ENCODE data around the gene GIN1.
A peak's percentile ranks its signal among the peaks of the same experiment; 100 is the strongest.
"Not testable (repeated sequence)": the region's sequence is repeated elsewhere in the genome, so short reads cannot be mapped to it uniquely, and the experiment has no call there.

Gene GIN1, protein sequence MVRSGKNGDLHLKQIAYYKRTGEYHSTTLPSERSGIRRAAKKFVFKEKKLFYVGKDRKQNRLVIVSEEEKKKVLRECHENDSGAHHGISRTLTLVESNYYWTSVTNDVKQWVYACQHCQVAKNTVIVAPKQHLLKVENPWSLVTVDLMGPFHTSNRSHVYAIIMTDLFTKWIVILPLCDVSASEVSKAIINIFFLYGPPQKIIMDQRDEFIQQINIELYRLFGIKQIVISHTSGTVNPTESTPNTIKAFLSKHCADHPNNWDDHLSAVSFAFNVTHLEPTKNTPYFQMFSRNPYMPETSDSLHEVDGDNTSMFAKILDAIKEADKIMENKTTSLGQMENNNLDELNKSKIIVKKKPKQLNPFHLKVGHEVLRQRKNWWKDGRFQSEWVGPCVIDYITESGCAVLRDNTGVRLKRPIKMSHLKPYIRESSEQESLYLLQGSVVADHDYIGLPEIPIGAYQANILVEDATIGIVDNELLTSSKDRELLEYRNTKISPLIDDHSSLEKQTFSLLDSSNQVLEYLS

GRCh38 chr5:103119765-103120606 is at the start of gene GIN1, which contains the start of gene PPIP5K2:
Gene GIN1 (minus strand): TSS chr5:103120138. CDS start chr5:103108707, 11,431 bp downstream.
Gene PPIP5K2 (plus strand): TSS chr5:103120301. CDS start chr5:103129590, 9,289 bp downstream.
- DNase-seq, result peak; percentile 96 to 97

DNA sequence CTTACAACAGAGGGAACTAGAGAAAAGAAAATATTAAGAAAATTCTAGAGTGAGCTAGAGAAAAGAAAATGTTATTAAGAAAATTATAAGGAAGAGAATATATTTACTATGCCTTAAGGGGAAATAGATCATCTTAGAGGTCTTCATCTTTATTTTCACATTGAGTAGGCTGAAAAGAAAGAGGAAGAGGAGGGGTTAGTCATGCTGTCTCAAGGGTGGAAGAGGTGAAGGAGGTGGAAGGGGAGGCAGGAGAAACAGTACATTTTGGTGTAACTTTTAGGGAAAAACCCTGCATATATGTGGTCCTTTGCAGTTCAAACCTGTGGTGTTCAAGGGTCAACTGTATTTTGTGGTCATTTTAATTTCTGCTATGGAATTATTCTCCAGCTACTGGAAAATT is 46.8 kb upstream of the GIN1 start:
- DNase-seq, result no peak

GRCh38 chr5:103151156-103151555 is 31.2 kb upstream of the GIN1 start:
- DNase-seq, result no peak

GRCh38 chr5:103148213-103148612 is 28.3 kb upstream of the GIN1 start:
- no peak for DNase-seq

DNA sequence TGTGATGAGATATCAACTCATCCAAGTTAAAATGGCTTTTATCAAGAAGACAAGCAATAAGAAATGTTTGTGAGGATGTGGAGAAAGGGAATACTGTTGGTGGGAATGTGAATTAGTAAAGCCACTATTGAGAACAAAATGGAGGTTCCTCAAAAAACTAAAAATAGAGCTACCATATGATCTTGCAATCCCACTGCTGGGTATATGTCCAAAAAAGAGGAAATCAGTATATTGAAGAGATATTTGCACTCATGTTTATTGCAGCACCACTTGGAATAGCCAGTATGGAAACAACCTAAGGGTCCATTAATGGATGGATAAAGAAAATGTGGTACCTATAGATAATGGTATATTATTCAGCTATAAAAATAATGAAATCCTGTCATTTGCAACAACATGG is 25.3 kb upstream of the GIN1 start:
- DNase-seq, result no peak

DNA sequence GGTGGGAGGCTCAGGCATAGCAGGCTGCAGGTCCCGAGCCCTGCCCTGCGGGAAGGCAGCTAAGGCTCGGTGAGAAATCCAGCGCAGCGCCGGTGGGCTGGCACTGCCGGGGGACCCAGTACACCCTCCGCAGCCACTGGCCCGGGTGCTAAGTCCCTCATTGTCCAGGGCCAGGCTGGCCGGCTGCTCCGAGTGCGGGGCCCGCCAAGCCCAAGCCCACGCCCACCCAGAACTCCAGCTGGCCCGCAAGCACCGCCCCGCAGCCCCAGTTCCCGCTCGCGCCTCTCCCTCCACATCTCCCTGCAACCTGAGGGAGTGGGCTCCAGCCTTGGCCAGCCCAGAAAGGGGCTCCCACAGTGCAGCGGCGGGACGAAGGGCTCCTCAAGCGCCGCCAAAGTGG is 22.2 kb upstream of the GIN1 start:
- not testable (repeated sequence) for DNase-seq

GRCh38 chr5:103139264-103139865 is 19.4 kb upstream of the GIN1 start:
- peak; percentile 79 for DNase-seq

DNA sequence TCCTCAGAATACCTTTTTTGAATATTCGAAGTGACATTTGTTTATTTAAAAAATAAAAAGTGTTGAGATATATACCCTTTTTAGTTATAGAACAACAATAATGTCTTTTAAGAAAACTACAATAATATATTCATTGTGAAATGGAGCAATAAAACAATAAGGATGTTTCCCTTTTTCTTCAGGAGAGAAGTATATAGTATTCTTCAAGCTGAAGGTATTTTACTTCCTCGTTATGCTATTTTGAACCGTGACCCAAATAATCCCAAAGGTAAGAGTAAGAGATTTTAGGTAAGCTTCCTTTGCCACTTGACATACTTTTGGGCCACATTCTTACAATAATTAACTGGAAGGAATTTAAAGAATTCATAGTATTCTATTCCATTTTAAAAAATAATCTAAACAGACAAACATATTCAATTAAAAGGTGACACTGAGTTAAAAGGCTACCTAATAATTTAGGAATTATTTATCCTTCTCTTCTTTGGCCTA is 18.3 kb upstream of the GIN1 start:
- DNase-seq, result no peak

GRCh38 chr5:103135461-103135860 is 15.5 kb upstream of the GIN1 start:
- DNase-seq, result no peak

DNA sequence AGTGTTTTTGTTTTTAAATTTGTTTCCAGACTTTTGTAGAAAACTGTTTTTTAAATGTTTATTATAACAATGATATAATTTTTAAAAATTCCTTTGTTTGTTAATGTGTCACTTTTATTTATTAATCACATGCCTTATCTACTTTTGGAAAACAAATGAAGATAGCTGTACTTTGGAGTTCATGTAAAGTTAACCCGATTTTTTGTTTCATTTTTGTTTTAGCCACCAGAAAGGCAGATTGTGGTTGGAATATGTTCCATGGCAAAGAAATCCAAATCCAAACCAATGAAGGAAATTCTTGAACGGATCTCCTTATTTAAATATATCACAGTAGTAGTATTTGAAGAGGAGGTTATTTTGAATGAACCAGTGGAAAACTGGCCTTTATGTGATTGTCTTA is 13.3 kb upstream of the GIN1 start:
- DNase-seq, result no peak

DNA sequence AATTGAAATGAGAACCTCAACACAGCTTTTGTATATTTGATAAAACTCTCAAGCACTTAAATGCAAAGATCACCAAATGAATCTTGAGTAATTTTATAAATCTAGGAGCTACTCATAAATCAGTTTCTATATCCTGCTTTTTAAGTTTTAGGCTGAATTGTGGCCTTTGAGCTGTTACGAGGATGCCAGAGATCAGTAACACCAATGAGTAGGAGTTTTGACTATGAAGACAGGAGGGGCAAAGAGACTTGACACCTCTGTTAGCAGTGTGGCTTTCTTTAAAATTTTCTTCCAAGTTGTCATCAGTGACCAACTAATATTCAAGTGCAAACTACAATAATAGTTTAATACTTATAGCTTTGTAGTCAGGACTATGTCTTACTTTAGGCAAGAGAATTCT is 12.7 kb upstream of the GIN1 start:
- no peak for DNase-seq

GRCh38 chr5:103128202-103128601 is 8.3 kb upstream of the GIN1 start:
- no peak for DNase-seq

GRCh38 chr5:103127292-103127817 is 7.4 kb upstream of the GIN1 start:
- no peak for DNase-seq

DNA sequence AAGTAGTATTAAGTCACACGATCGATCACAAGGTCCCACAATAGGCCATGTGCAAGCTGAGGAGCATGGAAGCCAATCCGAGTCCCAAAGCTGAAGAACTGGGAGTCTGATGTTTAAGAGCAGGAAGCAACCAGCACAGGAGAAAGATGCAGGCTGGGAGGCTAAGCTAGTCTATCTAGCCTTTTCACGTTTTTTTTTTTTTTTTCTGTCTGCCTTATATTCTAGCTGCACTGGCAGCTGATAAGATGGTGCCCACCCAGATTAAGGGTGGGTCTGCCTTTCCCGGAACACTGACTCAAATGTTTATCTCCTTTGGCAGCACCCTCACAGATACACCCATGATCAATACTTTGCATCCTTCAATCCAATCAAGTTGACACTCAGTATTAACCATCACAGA is 6.6 kb upstream of the GIN1 start:
- DNase-seq, result no peak

DNA sequence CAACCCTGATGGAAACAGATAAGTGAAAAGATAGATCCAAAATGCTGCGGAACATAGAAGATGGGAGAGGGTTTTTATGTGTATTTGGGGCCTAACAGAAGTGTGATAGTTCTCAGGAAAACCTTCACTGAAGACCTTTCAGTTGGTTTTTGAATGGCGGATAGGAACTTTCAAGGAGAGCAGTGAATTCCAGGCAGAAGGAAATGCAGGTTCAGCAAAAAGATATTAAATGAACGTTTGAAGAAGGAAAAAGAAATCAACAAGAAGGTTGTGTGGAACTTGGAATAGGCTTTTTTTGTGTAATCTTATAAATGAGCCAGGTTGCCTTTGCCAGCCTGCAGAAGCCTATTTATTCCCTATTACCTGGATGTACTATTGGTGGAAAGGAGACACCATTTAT is 2.3 kb upstream of the GIN1 start:
- no peak for DNase-seq

- no peak for DNase-seq
These were observed 766 bp upstream of the GIN1 start for GRCh38 chr5:103120607-103121200.

DNA sequence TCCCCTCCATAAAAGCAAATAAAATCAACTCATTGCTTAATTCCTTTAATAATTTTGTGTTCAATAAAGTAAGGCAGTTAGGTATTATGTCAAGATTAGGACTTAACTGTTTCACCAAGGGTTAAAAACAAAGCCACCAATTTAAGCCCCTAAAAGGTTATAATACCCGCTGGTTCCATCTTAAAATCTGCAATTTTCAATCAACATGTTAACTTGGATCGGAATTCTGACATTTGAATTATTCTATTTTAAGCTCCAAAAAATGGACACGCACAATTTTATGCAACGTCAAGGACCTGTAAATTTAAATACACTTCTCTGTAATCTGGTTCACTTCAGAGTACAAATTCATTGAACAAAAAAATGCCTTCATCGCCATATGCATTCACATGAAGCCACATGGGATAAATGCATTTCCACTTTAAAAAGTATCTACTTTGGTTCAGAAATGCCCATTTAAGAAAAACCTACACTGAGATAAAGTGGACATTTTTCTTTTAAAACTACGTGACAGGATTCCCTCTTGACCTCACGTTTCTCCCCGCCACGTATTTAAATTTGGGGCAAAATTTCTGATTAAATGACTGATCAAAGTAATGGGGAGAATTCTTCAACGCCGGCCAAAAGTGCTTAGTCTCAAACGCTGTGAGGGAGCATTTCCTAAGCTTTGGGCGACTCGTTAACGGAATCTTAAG is 721 bp downstream of the GIN1 start:
- DNase-seq, result no peak

GRCh38 chr5:103117471-103117991 is 2.4 kb downstream of the GIN1 start:
- DNase-seq, result no peak

- DNase-seq, result no peak
These were observed 5.5 kb downstream of the GIN1 start for GRCh38 chr5:103114440-103114839.

DNA sequence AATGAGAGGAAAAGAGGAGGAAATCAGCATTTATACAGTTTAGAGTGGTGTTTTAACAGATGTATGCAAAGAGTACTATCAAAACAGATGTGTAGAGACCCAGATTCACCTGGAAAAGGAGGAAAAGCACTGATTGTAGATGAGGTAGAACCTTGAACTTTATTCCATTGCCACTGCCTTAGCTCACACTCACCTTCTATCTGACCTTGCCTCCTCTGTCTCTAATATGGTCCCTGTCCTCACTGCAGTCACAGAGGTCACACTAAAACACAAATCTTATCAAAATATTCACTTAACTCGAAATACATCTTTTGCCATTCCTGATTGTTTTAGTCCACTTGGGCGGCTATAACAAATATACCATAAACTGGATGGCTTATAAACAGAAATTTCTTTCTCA is 7.0 kb downstream of the GIN1 start:
- DNase-seq, result no peak

- no peak for DNase-seq
These were observed 8.5 kb downstream of the GIN1 start for GRCh38 chr5:103111468-103111867.

DNA sequence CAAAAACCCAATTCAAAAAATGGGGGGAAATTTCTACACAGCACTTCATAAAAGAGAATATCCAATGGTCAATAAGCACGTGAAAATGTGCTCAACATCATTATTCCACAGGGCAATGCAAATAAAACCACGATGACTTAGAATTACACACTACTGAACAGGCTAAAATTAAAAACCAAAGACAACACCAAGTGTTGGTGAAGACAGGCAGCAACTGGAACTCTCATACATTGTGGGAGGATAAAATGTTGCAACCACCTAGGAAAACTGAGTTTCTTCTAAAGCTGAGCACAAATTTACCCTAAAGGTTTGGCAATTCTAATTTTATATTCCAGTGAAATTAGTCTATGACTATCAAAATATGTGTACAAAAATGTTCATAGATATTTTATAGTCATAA is 9.5 kb downstream of the GIN1 start:
- DNase-seq, result no peak
